NCI-H2227 treated with DMSO at 0.1 percent for 48 hours (cell line): ENCODE measurements around the gene SEPHS1.

ENCODE experiments used
- DNase-seq: peaks from one replicate; lab custom pipeline; 2025; lab: John Stamatoyannopoulos, UW

The SEPHS1 gene

GRCh38 chr10:13327534-13327933, 20.6 kb downstream of the SEPHS1 start:
- DNase-seq = no peak

GRCh38 chr10:13322615-13323148, 25.4 kb downstream of the SEPHS1 start:
- DNase-seq = no peak

- DNase-seq = no peak
Measured at GRCh38 chr10:13321576-13321975, 26.5 kb downstream of the SEPHS1 start.

GRCh38 chr10:13319166-13319565, 28.9 kb downstream of the SEPHS1 start:
- DNase-seq = no peak

GRCh38 chr10:13317474-13317873, 30.6 kb downstream of the SEPHS1 start:
- no peak for DNase-seq

- DNase-seq = no peak
Measured at GRCh38 chr10:13316635-13317311, 31.3 kb downstream of the SEPHS1 start.

- DNase-seq = no peak
Measured at GRCh38 chr10:13315361-13315760, 32.7 kb downstream of the SEPHS1 start.

- DNase-seq = no peak
Measured at GRCh38 chr10:13311177-13311575, 36.9 kb downstream of the SEPHS1 start.

- no peak for DNase-seq
Measured at GRCh38 chr10:13310518-13311176, 37.4 kb downstream of the SEPHS1 start.

GRCh38 chr10:13309792-13310191, 38.3 kb downstream of the SEPHS1 start:
- DNase-seq = no peak

GRCh38 chr10:13308096-13308495, 40.0 kb downstream of the SEPHS1 start:
- DNase-seq = no peak

GRCh38 chr10:13306103-13306502, 42.0 kb downstream of the SEPHS1 start:
- no peak for DNase-seq

- DNase-seq = no peak
Measured at GRCh38 chr10:13302821-13303555, 45.1 kb downstream of the SEPHS1 start.

GRCh38 chr10:13299437-13300287, 48.4 kb downstream of the SEPHS1 start, which contains the start of gene PHYH:
TSS of gene PHYH (minus strand) at chr10:13300064. CDS start at chr10:13300042, 22 bp downstream.
- DNase-seq = peak; percentile 31

GRCh38 chr10:13298748-13299436, 49.2 kb downstream of the SEPHS1 start:
- DNase-seq = no peak

GRCh38 chr10:13296476-13296875, 51.6 kb downstream of the SEPHS1 start:
- DNase-seq = no peak

- no peak for DNase-seq
Measured at GRCh38 chr10:13294784-13295183, 53.3 kb downstream of the SEPHS1 start.

- no peak for DNase-seq
Measured at GRCh38 chr10:13291821-13292773, 56.0 kb downstream of the SEPHS1 start.

GRCh38 chr10:13291061-13291460, 57.0 kb downstream of the SEPHS1 start:
- DNase-seq = no peak

GRCh38 chr10:13284050-13284449, 64.0 kb downstream of the SEPHS1 start:
- no peak for DNase-seq
